Fibroblast of skin of left quadriceps (primary cell): ENCODE data around the gene HINT1.
"Not testable (repeated sequence)": the region's sequence is repeated elsewhere in the genome, so short reads cannot be mapped to it uniquely, and the experiment has no call there.

Experiments used
- DNase-seq, 2 experiments: peaks; one replicate each; pipeline ENCODE4 v3.0.0-alpha.2; 2013; ENCODE audit warnings: low read depth in 2 of 2

Gene HINT1

GRCh38 chr5:131170540-131171275 is 5.7 kb upstream of the HINT1 start, which contains the start of gene LYRM7:
TSS of gene LYRM7 (plus strand) at chr5:131170944. CDS start at chr5:131171021, 77 bp downstream.
- peak; percentile 98 to 99 for DNase-seq

- no peak for DNase-seq
Observed at GRCh38 chr5:131169810-131170539, 4.9 kb upstream of the HINT1 start.

GRCh38 chr5:131167615-131168014 is 2.6 kb upstream of the HINT1 start:
- DNase-seq = no peak

GRCh38 chr5:131164191-131165118 is 601 bp downstream of the HINT1 start:
- DNase-seq = peak; percentile 41 to 44

GRCh38 chr5:131163276-131164119 is 1.6 kb downstream of the HINT1 start:
- DNase-seq = no peak

- DNase-seq = no peak
Observed at GRCh38 chr5:131160134-131160533, 4.9 kb downstream of the HINT1 start.

- DNase-seq = no peak
Observed at GRCh38 chr5:131156957-131157356, 8.1 kb downstream of the HINT1 start.

- DNase-seq = no peak
Observed at GRCh38 chr5:131156385-131156784, 8.7 kb downstream of the HINT1 start.

- no peak for DNase-seq
Observed at GRCh38 chr5:131151216-131151615, 13.8 kb downstream of the HINT1 start.

- no peak for DNase-seq
Observed at GRCh38 chr5:131150408-131150807, 14.6 kb downstream of the HINT1 start.

- DNase-seq = no peak
Observed at GRCh38 chr5:131148835-131149234, 16.2 kb downstream of the HINT1 start.

GRCh38 chr5:131147258-131147657 is 17.8 kb downstream of the HINT1 start:
- DNase-seq = no peak

- DNase-seq = no peak
Observed at GRCh38 chr5:131142970-131143617, 22.0 kb downstream of the HINT1 start.

- no peak for DNase-seq
Observed at GRCh38 chr5:131139321-131139720, 25.7 kb downstream of the HINT1 start.

- not testable (repeated sequence) for DNase-seq
Observed at GRCh38 chr5:131138406-131138805, 26.6 kb downstream of the HINT1 start.

GRCh38 chr5:131133091-131133490 is 32.0 kb downstream of the HINT1 start:
- not testable (repeated sequence) for DNase-seq

GRCh38 chr5:131129306-131129705 is 35.8 kb downstream of the HINT1 start:
- no peak for DNase-seq

- DNase-seq = not testable (repeated sequence)
Observed at GRCh38 chr5:131127244-131127643, 37.8 kb downstream of the HINT1 start.

GRCh38 chr5:131114754-131115153 is 50.3 kb downstream of the HINT1 start:
- no peak for DNase-seq

- DNase-seq = no peak
Observed at GRCh38 chr5:131112424-131112823, 52.6 kb downstream of the HINT1 start.

GRCh38 chr5:131110256-131110594 is 54.8 kb downstream of the HINT1 start:
- no peak for DNase-seq
